NCI-H1694 (cell line): Measurements from ENCODE around the gene TAS2R8.
"Not testable (repeated sequence)": the region's sequence is repeated elsewhere in the genome, so short reads cannot be mapped to it uniquely, and the experiment has no call there.

Experiments used
- DNase-seq: peaks from one replicate; lab custom pipeline; 2025; lab: John Stamatoyannopoulos, UW

TAS2R8 gene, protein sequence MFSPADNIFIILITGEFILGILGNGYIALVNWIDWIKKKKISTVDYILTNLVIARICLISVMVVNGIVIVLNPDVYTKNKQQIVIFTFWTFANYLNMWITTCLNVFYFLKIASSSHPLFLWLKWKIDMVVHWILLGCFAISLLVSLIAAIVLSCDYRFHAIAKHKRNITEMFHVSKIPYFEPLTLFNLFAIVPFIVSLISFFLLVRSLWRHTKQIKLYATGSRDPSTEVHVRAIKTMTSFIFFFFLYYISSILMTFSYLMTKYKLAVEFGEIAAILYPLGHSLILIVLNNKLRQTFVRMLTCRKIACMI

GRCh38 chr12:10807186-10807585, at the start of gene TAS2R8:
Gene TAS2R8 (minus strand): TSS chr12:10807286. CDS start chr12:10806980, 306 bp downstream.
- no peak for DNase-seq

DNA sequence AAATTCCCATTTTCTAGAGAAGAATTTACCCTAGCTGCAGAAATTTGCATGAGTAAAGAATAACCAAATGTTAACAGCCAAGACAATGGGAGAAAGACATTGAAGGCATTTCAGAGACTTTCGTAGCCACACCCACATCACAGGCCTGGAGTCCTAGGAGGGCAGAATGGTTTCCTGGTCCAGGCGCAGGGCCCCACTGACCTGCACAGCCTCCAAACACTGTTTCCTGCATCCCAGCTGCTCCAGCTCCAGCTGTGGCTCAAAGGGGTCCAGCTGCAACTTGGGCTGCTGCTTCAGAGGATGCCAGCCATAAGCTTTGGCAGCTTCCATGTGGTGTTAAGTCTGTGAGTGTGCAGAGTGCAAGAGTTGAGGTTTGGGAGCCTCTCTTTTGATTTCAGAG, 48.7 kb upstream of the TAS2R8 start:
- no peak for DNase-seq

DNA sequence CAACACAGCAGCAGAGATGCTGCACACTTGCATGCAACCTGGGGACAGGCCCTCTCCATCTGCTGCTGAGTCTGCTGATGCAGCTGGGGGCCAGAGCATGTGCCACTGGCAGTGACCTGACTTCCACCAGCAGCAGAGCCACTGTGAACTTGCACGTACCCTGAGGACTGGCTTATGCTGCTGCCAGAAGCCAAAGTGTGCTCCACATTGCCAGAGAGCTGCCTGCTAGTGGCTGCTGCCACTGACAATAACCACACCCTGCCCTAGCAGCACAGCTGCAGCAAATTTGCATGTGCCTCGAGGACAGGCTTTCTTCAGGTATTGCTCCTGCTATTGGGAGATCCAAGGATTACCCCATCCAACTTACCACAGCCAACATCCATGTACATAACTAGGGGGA, 46.7 kb upstream of the TAS2R8 start:
- DNase-seq: no peak

- DNase-seq: no peak
These were observed 44.3 kb upstream of the TAS2R8 start for GRCh38 chr12:10851243-10851858.

- no peak for DNase-seq
These were observed 42.4 kb upstream of the TAS2R8 start, which contains the start of gene PRR4 for GRCh38 chr12:10849425-10849878. Gene PRR4 (minus strand): TSS chr12:10849475. CDS start chr12:10849437, 38 bp downstream.

DNA sequence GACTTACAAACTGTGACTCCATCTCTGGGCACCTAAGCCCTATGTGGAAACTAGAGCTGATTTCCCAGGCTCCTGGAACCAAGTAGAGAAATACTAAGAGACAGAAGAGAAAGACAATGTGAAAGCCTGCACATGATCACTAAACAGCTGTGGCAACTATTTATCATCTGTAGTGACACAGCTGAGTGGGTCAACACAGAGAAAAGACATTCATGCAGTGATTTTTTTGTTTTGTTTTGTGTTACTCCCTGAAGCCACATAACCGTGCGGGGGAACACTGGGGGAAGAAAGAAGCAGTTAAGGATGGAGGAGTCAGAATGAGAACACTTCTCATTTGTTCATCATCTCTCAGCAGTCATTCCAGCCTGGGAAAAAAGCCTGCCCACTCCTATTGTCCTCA, 40.7 kb upstream of the TAS2R8 start:
- no peak for DNase-seq

DNA sequence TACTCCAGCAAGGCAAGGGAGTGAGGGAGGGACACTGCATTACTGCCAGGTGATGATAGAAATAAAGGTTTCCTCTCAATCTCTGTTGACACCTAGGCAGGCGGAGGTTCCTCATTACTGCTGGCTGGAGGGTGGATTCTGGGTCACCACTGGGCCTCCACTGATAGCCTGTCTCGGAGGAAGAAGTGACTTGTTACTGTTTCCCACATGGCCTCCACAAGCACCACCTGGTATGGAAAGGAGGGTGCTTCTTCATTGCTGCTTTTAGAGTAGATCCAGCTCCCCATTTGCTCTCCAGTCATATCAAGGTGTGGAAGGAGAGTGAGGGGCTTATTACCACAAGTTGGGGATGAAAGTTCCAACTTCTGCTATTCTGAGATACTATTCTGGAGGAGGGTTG, 35.8 kb upstream of the TAS2R8 start:
- DNase-seq: no peak

DNA sequence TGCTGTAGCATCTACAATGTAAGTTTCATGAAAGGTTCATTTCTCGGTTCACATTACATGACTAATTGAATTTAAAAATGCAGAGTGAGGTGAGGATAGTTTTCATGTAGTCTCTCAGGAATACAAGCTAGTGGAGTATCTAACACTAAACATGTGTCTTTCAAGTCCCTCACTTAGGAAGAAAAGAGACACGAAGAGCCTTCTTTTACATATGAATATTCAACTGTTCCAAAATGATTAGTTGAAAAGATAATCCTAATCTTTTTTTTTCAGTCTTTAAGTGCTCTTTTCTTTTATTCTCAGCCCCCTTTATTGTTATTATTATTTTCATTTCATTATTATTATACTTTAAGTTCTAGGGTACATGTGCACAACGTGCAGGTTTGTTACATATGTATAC, 31.4 kb upstream of the TAS2R8 start:
- DNase-seq: no peak

GRCh38 chr12:10829994-10830393, 22.9 kb upstream of the TAS2R8 start:
- DNase-seq: no peak

DNA sequence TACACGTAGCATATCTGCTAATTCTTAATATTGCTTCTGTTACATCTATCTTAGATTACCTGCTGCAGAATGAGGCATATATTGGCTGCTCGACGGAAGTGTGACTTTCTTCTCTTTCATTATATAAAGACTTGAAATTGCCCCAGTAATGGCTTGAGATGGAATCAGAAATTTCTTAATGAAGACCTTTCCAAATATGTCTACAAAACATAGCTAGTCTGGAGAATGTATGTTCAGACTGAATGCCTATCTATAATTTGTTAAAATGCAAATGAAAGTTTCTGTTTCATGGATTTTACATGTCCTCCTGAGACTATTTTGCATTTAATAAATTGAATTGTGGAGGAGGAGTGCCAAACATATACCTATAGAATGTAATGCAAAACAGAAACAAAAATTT, 19.2 kb upstream of the TAS2R8 start, which contains the start of gene TAS2R10:
TSS of gene TAS2R10 (minus strand) at position 101 of the 400 bp plus-strand sequence. CDS start at position 12, 89 bp downstream.
- no peak for DNase-seq

- no peak for DNase-seq
These were observed 17.9 kb upstream of the TAS2R8 start for GRCh38 chr12:10824957-10825356.

GRCh38 chr12:10811883-10812536, 4.9 kb upstream of the TAS2R8 start:
- no peak for DNase-seq

DNA sequence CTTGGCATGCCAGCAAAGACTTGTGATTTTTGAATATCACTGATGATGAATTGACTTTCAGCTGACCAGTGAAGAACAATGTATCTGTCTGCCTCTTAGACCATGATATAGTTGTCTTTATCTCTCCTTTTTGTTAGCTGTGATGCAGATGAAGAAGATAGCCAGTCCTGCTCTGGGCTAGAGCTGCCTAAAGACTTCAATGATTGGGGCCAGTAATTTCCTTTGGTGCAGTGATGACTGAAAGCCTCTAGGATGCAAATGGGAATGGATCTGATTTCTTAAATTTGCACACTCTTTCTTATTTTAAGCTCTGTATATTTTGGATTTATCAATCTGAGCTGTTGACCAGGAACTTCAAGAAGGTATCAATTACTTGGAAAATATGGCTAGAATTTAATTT, 3.0 kb upstream of the TAS2R8 start, which contains the start of gene TAS2R9:
TSS of gene TAS2R9 (minus strand) at position 101 of the 400 bp plus-strand sequence. CDS start at position 8, 93 bp downstream.
- DNase-seq: no peak

- no peak for DNase-seq
These were observed 4.5 kb downstream of the TAS2R8 start, which contains the start of gene TAS2R7 for GRCh38 chr12:10802587-10802986. Gene TAS2R7 (minus strand): TSS chr12:10802627. CDS start chr12:10802570, 57 bp downstream.

DNA sequence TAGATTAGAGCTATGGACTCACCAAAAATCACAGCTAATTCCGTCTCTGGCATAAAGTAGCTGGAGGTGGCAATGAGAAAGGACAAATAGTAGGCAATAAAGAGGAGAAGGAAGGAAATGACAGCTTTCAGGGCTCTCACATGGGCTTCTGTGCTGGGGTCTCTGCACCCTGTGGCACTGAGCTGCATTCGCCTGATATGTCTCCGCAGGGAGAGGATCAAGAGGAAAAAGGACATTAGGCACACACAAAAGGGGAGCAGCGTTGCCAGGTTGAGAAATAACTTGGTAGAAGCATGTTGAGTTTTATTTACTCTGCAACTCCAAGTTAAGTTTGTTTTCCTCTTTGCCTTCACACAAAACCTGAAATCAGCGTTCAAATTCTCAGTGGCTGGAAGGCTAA, 5.3 kb downstream of the TAS2R8 start:
- no peak for DNase-seq

DNA sequence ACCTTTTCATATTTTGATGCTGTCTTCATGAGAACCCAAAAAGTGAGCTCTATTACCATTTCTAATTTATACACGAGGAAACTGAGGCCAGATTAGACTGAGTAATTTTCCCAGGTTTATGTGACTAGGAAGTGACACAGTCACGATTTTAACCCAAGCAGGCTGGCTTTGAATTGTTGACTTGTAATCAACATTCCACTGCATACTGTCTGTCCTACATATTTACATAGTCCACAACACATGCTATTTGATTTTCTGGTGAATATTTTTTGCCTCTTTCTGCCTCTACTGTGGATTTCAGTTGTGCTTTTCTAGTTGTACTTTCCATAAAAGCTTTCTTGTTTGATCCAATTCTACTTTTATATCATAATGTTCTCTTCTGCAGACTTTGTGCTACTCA, 12.9 kb downstream of the TAS2R8 start:
- no peak for DNase-seq

GRCh38 chr12:10791769-10792168, 15.3 kb downstream of the TAS2R8 start:
- DNase-seq: not testable (repeated sequence)

DNA sequence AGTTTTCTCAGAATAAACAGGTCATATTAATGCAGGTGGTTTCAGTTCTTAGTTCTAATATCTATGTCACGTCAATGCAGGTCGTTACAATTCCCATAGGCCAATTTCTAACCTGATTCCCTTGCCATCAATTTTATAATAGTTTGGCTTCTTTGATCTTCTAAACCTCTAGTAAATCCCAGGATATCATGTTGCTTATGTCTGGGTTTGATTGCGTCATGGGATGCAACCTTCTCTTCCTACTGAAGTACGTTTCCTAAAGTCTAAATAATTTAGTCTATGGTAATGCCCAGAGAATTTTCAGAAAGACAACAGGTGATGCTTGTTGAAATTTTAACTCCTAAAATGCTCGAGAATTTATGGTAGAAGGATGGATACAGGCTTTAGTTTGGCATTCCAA, 23.8 kb downstream of the TAS2R8 start:
- no peak for DNase-seq

DNA sequence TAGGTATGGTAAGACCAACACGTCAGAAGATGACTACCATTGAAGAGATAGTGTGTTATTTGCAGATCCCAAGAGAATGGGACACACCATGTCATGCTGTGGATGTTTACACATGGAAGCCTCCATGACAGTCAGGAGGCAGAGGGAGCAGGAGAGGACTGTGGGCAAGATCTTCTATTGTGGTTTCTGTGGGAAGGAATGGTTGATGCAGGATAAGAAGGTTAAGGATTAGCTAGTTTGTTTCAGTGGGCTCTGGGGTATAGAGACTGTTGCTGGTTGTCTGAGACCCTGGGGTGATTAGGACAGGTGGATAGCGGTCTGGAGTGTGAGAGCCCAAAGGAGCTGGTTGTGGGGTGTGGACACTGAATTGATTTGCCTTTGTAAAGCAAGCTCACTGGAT, 28.0 kb downstream of the TAS2R8 start:
- DNase-seq: no peak

DNA sequence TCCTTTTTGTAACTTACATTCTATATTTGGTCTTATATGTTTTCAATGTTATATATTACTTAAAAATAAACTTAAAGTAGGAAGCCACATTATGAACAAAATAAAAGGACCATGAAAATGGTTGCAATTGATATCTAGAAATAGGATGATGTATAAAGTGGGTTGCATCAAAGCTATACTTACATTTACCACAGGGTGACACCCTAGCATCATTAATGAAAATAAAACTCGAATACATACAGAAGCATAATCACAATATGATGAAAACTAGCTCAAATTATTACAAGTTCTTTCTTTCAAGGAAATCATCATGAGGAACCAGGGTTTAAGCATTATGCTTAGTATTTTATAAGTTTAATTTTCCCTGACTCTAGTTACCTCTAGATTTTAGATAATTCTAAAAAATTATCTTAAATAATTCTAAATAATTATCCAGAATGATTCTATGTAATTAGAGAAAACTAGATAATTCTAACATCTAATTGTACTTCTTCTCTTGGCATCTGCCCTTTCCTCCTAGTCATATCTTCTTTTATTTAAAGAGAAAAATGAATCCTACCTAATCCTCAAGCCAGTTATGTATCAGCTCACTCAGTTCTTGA, 35.9 kb downstream of the TAS2R8 start:
- DNase-seq: peak; percentile 50

DNA sequence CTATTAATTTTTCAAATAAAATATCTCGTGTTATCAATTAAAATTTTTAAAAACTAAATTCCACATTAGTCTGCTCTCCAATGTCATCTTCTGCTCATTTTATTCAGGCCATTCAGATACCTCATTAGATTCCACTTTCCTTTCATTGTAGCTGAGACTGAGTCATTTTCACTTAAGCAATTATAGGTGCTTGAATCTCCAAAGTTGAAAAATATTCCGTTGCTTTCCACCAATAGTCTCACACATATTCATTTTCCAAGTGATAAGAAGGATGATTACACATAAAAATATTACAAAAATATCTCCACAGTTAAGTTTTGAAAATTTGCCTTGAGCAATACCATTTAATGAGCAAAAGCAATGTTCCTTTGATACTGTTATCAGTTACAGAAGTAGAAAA, 47.4 kb downstream of the TAS2R8 start:
- DNase-seq: no peak

DNA sequence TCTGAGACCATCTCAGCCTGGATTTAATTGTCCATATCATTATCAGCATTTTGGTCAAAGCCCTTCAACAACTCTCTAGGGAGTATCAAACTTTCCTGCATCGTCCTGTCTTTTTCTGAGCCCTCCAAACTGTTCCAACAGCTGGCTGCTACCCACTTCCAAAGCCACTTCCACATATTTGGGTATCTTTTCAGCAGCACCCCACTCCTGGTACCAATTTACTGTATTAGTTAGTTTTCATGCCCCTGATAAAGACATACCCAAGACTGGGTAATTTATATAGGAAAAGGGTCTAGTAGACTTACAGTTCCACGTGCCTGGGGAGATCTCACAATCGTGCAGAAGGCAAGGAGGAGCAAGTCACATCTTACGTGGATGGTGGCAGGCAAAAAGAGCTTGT, 50.9 kb downstream of the TAS2R8 start:
- DNase-seq: no peak
